ENCODE data around the gene TRIM62.

- TF ChIP-seq FOXA1 (IDR thresholded peaks at IDR 0.05) (no peak), CTCF (IDR thresholded peaks at IDR 0.05; ENCODE audit: low read depth, low read length, missing input control) (no peak), GABPA (IDR thresholded peaks at IDR 0.05 in 1 of 2, conservative IDR thresholded peaks at IDR 0.05 in 1 of 2) (no peak), RXRA (IDR thresholded peaks at IDR 0.05) (no peak), REST (IDR thresholded peaks at IDR 0.05) (no peak), MAX (IDR thresholded peaks at IDR 0.05) (no peak), ZBTB33 (IDR thresholded peaks at IDR 0.05) (no peak), SP1 (IDR thresholded peaks at IDR 0.05) (no peak), RAD21 (IDR thresholded peaks at IDR 0.05) (no peak)
Measured at GRCh38 chr1:33177996-33178540, 3.8 kb downstream of the TRIM62 start.
